Measurements from ENCODE around the gene ATP11A. TPM values are rescaled to one million over a fixed set of nuclear protein-coding genes. Genes with fewer than 3 reads are reported as not detected.
"Not testable (repeated sequence)": the region's sequence is repeated elsewhere in the genome, so short reads cannot be mapped to it uniquely, and the experiment has no call there.

Gene ATP11A
- total RNA-seq, 2 donors from 2014 or later = 33.8 to 41.0 TPM

- Mint-ChIP-seq H3K4me3 (no peak overlapping the region), H3K36me3 (ENCODE audit: insufficient read depth in 2 of 2) (no peaks in the 10 kb centered on the region), H3K9me3 (no peaks in the 10 kb centered on the region), H3K27ac (no peak overlapping the region), H3K4me1 (ENCODE audit: low read depth) (peaks cover 34% of the 10 kb centered on the region), H3K27me3 (ENCODE audit: low read depth) (no peaks in the 10 kb centered on the region)
- ATAC-seq (replicated peaks in 1 of 2) = no peak
- no peak for DNase-seq
These were observed 13.1 kb downstream of the ATP11A start for GRCh38 chr13:112702986-112703379.

- H3K4me1 Mint-ChIP-seq (ENCODE audit: low read depth) = peaks cover 32% of the 10 kb centered on the region
- no peaks in the 10 kb centered on the region for H3K36me3 Mint-ChIP-seq (ENCODE audit: insufficient read depth in 2 of 2)
- DNase-seq (no peak), ATAC-seq (replicated peaks in 1 of 2) (no peak)
- H3K27me3 Mint-ChIP-seq (ENCODE audit: low read depth) = no peaks in the 10 kb centered on the region
- H3K9me3 Mint-ChIP-seq = no peaks in the 10 kb centered on the region
- H3K27ac Mint-ChIP-seq = no peak overlapping the region
- no peak overlapping the region for H3K4me3 Mint-ChIP-seq
These were observed 13.8 kb downstream of the ATP11A start for GRCh38 chr13:112703449-112704284.

- Mint-ChIP-seq H3K4me1 (ENCODE audit: low read depth) (peaks cover 24% of the 10 kb centered on the region), H3K9me3 (no peaks in the 10 kb centered on the region), H3K27ac (no peak overlapping the region), H3K4me3 (no peak overlapping the region), H3K27me3 (ENCODE audit: low read depth) (no peaks in the 10 kb centered on the region), H3K36me3 (ENCODE audit: insufficient read depth in 2 of 2) (no peaks in the 10 kb centered on the region)
- DNase-seq (no peak), ATAC-seq (replicated peaks in 1 of 2) (peak; percentile 46 to 53)
These were observed 14.7 kb downstream of the ATP11A start for GRCh38 chr13:112704308-112705145.

GRCh38 chr13:112705286-112705685, 15.4 kb downstream of the ATP11A start:
- ATAC-seq (replicated peaks in 1 of 2) = no peak
- H3K4me1 Mint-ChIP-seq (ENCODE audit: low read depth) = peaks cover 24% of the 10 kb centered on the region
- H3K27me3 Mint-ChIP-seq (ENCODE audit: low read depth) = no peaks in the 10 kb centered on the region
- H3K36me3 Mint-ChIP-seq (ENCODE audit: insufficient read depth in 2 of 2) = no peaks in the 10 kb centered on the region
- no peak for DNase-seq
- H3K9me3 Mint-ChIP-seq = no peaks in the 10 kb centered on the region
- H3K27ac Mint-ChIP-seq = no peak overlapping the region
- no peak overlapping the region for H3K4me3 Mint-ChIP-seq

GRCh38 chr13:112706171-112706570, 16.3 kb downstream of the ATP11A start:
- ATAC-seq (replicated peaks in 1 of 2) = no peak
- H3K36me3 Mint-ChIP-seq (ENCODE audit: insufficient read depth in 2 of 2) = no peaks in the 10 kb centered on the region
- H3K4me1 Mint-ChIP-seq (ENCODE audit: low read depth) = peaks cover 27% of the 10 kb centered on the region
- no peak overlapping the region for H3K4me3 Mint-ChIP-seq
- no peak for DNase-seq
- H3K9me3 Mint-ChIP-seq = no peaks in the 10 kb centered on the region
- H3K27me3 Mint-ChIP-seq (ENCODE audit: low read depth) = no peaks in the 10 kb centered on the region
- H3K27ac Mint-ChIP-seq = no peak overlapping the region

- ATAC-seq (replicated peaks in 1 of 2) (no peak), DNase-seq (no peak)
- no peaks in the 10 kb centered on the region for H3K36me3 Mint-ChIP-seq (ENCODE audit: insufficient read depth in 2 of 2)
- no peaks in the 10 kb centered on the region for H3K9me3 Mint-ChIP-seq
- H3K4me1 Mint-ChIP-seq (ENCODE audit: low read depth) = peaks cover 26% of the 10 kb centered on the region
- no peaks in the 10 kb centered on the region for H3K27me3 Mint-ChIP-seq (ENCODE audit: low read depth)
- H3K4me3 Mint-ChIP-seq = no peak overlapping the region
- no peak overlapping the region for H3K27ac Mint-ChIP-seq
These were observed 18.9 kb downstream of the ATP11A start for GRCh38 chr13:112708560-112709240.

GRCh38 chr13:112709316-112709715, 19.5 kb downstream of the ATP11A start:
- H3K27ac Mint-ChIP-seq; H3K9me3 Mint-ChIP-seq; H3K36me3 Mint-ChIP-seq (ENCODE audit: insufficient read depth in 2 of 2); DNase-seq; H3K4me3 Mint-ChIP-seq; H3K27me3 Mint-ChIP-seq (ENCODE audit: low read depth); ATAC-seq (replicated peaks in 1 of 2): not testable (repeated sequence)
- H3K4me1 Mint-ChIP-seq (ENCODE audit: low read depth) = peaks cover 20% of the 10 kb centered on the region

- Mint-ChIP-seq H3K36me3 (ENCODE audit: insufficient read depth in 2 of 2) (no peaks in the 10 kb centered on the region), H3K9me3 (no peaks in the 10 kb centered on the region), H3K4me1 (ENCODE audit: low read depth) (peaks cover 22% of the 10 kb centered on the region), H3K4me3 (no peak overlapping the region), H3K27me3 (ENCODE audit: low read depth) (no peaks in the 10 kb centered on the region), H3K27ac (no peak overlapping the region)
- no peak for ATAC-seq (replicated peaks in 1 of 2)
- DNase-seq = no peak
These were observed 20.3 kb downstream of the ATP11A start for GRCh38 chr13:112709825-112710783.

- Mint-ChIP-seq H3K27me3 (ENCODE audit: low read depth) (no peaks in the 10 kb centered on the region), H3K36me3 (ENCODE audit: insufficient read depth in 2 of 2) (no peaks in the 10 kb centered on the region), H3K27ac (no peak overlapping the region), H3K9me3 (no peaks in the 10 kb centered on the region), H3K4me3 (no peak overlapping the region), H3K4me1 (ENCODE audit: low read depth) (peaks cover 22% of the 10 kb centered on the region)
- DNase-seq (no peak), ATAC-seq (replicated peaks in 1 of 2) (no peak)
These were observed 21.2 kb downstream of the ATP11A start for GRCh38 chr13:112710855-112711527.

GRCh38 chr13:112711528-112712265, 21.9 kb downstream of the ATP11A start:
- no peak for DNase-seq
- H3K9me3 Mint-ChIP-seq = no peaks in the 10 kb centered on the region
- ATAC-seq (replicated peaks in 1 of 2) = peak; percentile 30 to 41
- H3K4me1 Mint-ChIP-seq (ENCODE audit: low read depth) = peaks cover 22% of the 10 kb centered on the region
- no peaks in the 10 kb centered on the region for H3K36me3 Mint-ChIP-seq (ENCODE audit: insufficient read depth in 2 of 2)
- H3K27me3 Mint-ChIP-seq (ENCODE audit: low read depth) = no peaks in the 10 kb centered on the region
- no peak overlapping the region for H3K4me3 Mint-ChIP-seq
- no peak overlapping the region for H3K27ac Mint-ChIP-seq

- Mint-ChIP-seq H3K36me3 (ENCODE audit: insufficient read depth in 2 of 2) (no peaks in the 10 kb centered on the region), H3K4me1 (ENCODE audit: low read depth) (peaks cover 22% of the 10 kb centered on the region), H3K27me3 (ENCODE audit: low read depth) (no peaks in the 10 kb centered on the region), H3K4me3 (no peak overlapping the region), H3K27ac (no peak overlapping the region), H3K9me3 (no peaks in the 10 kb centered on the region)
- no peak for ATAC-seq (replicated peaks in 1 of 2)
- no peak for DNase-seq
These were observed 22.8 kb downstream of the ATP11A start for GRCh38 chr13:112712451-112713207.

Measured in activated T-cell treated with anti-CD3 and anti-CD28 coated beads, Interleukin-2, amount 50 U/mL, for 72 hours (primary cell).